ENCODE data around the gene FBLN2.

DNA sequence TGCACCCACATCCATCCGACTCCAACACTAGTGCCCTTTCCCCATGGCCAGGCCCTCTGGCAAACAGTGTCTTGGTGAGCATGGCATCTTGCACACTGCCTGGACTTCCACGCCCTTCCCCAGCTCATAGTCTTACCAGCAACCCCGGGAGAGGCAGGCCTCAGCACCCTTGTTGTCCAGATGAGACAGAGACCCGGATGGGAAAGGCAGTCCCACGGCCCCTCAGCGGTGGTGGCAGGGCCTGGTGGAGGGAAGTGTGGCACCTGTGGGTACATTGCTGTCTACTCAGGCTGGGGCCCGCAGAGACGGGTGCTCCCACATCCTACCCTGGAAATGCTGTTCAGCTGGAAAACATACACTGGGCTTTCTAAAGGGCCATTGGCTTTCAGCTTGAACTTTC is 40.4 kb upstream of the FBLN2 start:
- TF ChIP-seq, protein P1, sequence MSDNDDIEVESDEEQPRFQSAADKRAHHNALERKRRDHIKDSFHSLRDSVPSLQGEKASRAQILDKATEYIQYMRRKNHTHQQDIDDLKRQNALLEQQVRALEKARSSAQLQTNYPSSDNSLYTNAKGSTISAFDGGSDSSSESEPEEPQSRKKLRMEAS (IDR thresholded peaks at IDR 0.05; ENCODE audit: low read depth), result no peak
- TF ChIP-seq JUND (IDR thresholded peaks at IDR 0.05), result no peak

Data from SK-N-SH (cell line).